Body of pancreas (tissue), 4 donors: ENCODE measurements around the gene CERCAM.

Experiments used
- CTCF ChIP-seq, 7 experiments: fragments of 450-650 bp in 4 of 7; fragments of 200-600 bp in 3 of 7; sonication (generic) in 3 of 7; IDR thresholded peaks; one replicate each; pipeline ENCODE4 v1.5.1; 2016 to 2019; ENCODE audit warnings: antibody characterized with exemption in 7 of 7
- POLR2A ChIP-seq, 3 donors: fragments of 450-650 bp; IDR thresholded peaks; one replicate each; pipeline ENCODE4 v1.6.1; 2016; ENCODE audit warnings: antibody characterized with exemption in 3 of 3, mild to moderate bottlenecking in 2 of 3

- TF ChIP-seq CTCF (IDR thresholded peaks at IDR 0.05) (no peak), POLR2A (IDR thresholded peaks at IDR 0.05) (no peak)
Measured at GRCh38 chr9:128383007-128383753, 37.5 kb upstream of the CERCAM start.
